Body of pancreas (tissue), 4 donors: ENCODE measurements around the gene PRKG1. TPM values are rescaled to one million over a fixed set of nuclear protein-coding genes. Genes with fewer than 3 reads are reported as not detected.

ENCODE experiments used
- ATAC-seq: fragments of 150-250 bp; one replicate; pipeline ENCODE4 v1.9.1; 2016
- DNase-seq, 4 donors: peaks; one replicate each; pipeline ENCODE4 v3.0.0-alpha.2; 2019
- H3K27ac ChIP-seq, 4 donors: fragments of 200-600 bp; sonication (generic); 1 replicate in 3 of 4; 2 replicates in 1 of 4; pipeline versions ENCODE4 v1.5.1 to v1.6.1; 2016 to 2019; ENCODE audit warnings: mild to moderate bottlenecking in 1 of 4, mixed read lengths in 1 of 4, moderate library complexity in 1 of 4
- H3K27me3 ChIP-seq, 2 donors: fragments of 200-600 bp; sonication (generic); one replicate each; pipeline ENCODE4 v1.6.0; 2016; ENCODE audit warnings: mild to moderate bottlenecking in 1 of 2
- H3K36me3 ChIP-seq, 2 donors: fragments of 200-600 bp; sonication (generic); replicated peaks in 1 of 2; 2 replicates each; pipeline ENCODE4 v1.5.1; 2016; ENCODE audit warnings: low read depth in 2 of 2; ENCODE audit not compliant: insufficient read depth in 1 of 2
- H3K4me1 ChIP-seq: fragments of 200-600 bp; sonication (generic); one replicate; pipeline ENCODE4 v1.6.0; 2016
- H3K4me3 ChIP-seq, 2 donors: fragments of 200-600 bp; sonication (generic); 1 replicate in 1 of 2; 2 replicates in 1 of 2; pipeline ENCODE4 v1.5.1; 2016 to 2019
- H3K9me3 ChIP-seq, 3 donors: fragments of 200-600 bp; sonication (generic); 1 replicate in 2 of 3; 2 replicates in 1 of 3; pipeline ENCODE4 v1.5.1; 2016
- CTCF ChIP-seq, 7 experiments: fragments of 450-650 bp in 4 of 7; fragments of 200-600 bp in 3 of 7; sonication (generic) in 3 of 7; IDR thresholded peaks; one replicate each; pipeline ENCODE4 v1.5.1; 2016 to 2019; ENCODE audit warnings: antibody characterized with exemption in 7 of 7
- POLR2A ChIP-seq, 3 donors: fragments of 450-650 bp; IDR thresholded peaks; one replicate each; pipeline ENCODE4 v1.6.1; 2016; ENCODE audit warnings: antibody characterized with exemption in 3 of 3, mild to moderate bottlenecking in 2 of 3
- WGBS, 2 donors: methylation state at CpG; one replicate each; pipeline ENCODE4 v1.1.5; 2017; 5-methylcytosine and 5-hydroxymethylcytosine counted together
- intact Hi-C: fragments of 100-400 bp; cut with DNase I; formaldehyde crosslinking; loops from one replicate; pipeline ENCODE4 v1.15.1; 2023
- total RNA-seq, 2 donors: library from RNA; depleted of rRNA; stranded (reverse); fragments of >200 nt; gene quantifications; one replicate each; pipeline ENCODE4 v1.1.0, GENCODE V29; 2016

The PRKG1 gene
- total RNA-seq, 2 donors from 2014 or later: 14.2 to 18.9 TPM

- H3K27me3 ChIP-seq: no peaks in the 10 kb centered on the region
- no peak for ATAC-seq
- DNase-seq: no peak
- WGBS, 2 donors: 87 to 94% methylated on average over 2 of the region's 2 CpGs
- TF ChIP-seq POLR2A (IDR thresholded peaks at IDR 0.05) (no peak), CTCF (IDR thresholded peaks at IDR 0.05) (no peak)
- no peak overlapping the region for H3K4me3 ChIP-seq
- peaks cover 7% of the 10 kb centered on the region for H3K4me1 ChIP-seq
- intact Hi-C loops: no loop called here
- H3K27ac ChIP-seq: no peak overlapping the region
- no peaks in the 10 kb centered on the region for H3K36me3 ChIP-seq
- H3K9me3 ChIP-seq: no peaks in the 10 kb centered on the region
Observed at GRCh38 chr10:51469686-51470085, 395.4 kb downstream of the PRKG1 start.

DNA sequence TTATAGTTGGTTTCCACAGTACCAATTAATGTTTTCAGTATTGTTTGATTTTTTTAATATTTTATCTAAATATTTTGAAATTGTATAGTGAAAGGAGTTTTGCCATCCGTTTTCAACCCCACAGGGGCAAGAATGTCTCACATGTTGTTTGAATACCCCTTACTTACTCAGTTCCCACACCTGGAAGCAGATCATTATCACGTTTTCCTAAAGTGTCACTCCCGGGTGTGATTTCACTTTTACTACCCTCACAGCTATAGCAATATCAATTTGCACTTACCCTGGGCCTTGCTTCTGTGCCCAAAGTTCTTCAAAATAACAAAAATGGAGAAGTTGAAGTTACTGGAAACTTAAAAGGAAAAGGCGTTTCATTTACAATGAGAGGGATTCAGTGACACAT is 397.0 kb downstream of the PRKG1 start:
- Histone ChIP-seq H3K4me1 (peaks cover 7% of the 10 kb centered on the region), H3K9me3 (no peaks in the 10 kb centered on the region), H3K27ac (no peak overlapping the region), H3K27me3 (no peaks in the 10 kb centered on the region), H3K36me3 (no peaks in the 10 kb centered on the region), H3K4me3 (no peak overlapping the region)
- 67 to 72% methylated on average over 4 of the region's 4 CpGs for WGBS, 2 donors
- no peak for DNase-seq
- TF ChIP-seq CTCF (IDR thresholded peaks at IDR 0.05): no peak
- TF ChIP-seq POLR2A (IDR thresholded peaks at IDR 0.05): no peak
- intact Hi-C loops: no loop called here
- ATAC-seq: no peak

GRCh38 chr10:51472154-51472553 is 397.9 kb downstream of the PRKG1 start:
- Histone ChIP-seq H3K27ac (no peak overlapping the region), H3K9me3 (no peaks in the 10 kb centered on the region), H3K4me1 (no peaks in the 10 kb centered on the region), H3K27me3 (no peaks in the 10 kb centered on the region), H3K36me3 (no peaks in the 10 kb centered on the region), H3K4me3 (no peak overlapping the region)
- intact Hi-C loops: no loop called here
- 26 to 92% methylated on average over 1 of the region's 1 CpG for WGBS, 2 donors
- TF ChIP-seq CTCF (IDR thresholded peaks at IDR 0.05) (no peak), POLR2A (IDR thresholded peaks at IDR 0.05) (no peak)
- DNase-seq (no peak), ATAC-seq (no peak)

- H3K27me3 ChIP-seq: no peaks in the 10 kb centered on the region
- H3K4me1 ChIP-seq: no peaks in the 10 kb centered on the region
- no peaks in the 10 kb centered on the region for H3K9me3 ChIP-seq
- TF ChIP-seq POLR2A (IDR thresholded peaks at IDR 0.05) (no peak), CTCF (IDR thresholded peaks at IDR 0.05) (no peak)
- H3K27ac ChIP-seq: no peak overlapping the region
- H3K4me3 ChIP-seq: no peak overlapping the region
- DNase-seq (no peak), ATAC-seq (no peak)
- no peaks in the 10 kb centered on the region for H3K36me3 ChIP-seq
- 90 to 96% methylated on average over 3 of the region's 3 CpGs for WGBS, 2 donors
- intact Hi-C loops: no loop called here
Observed at GRCh38 chr10:51479711-51480110, 405.4 kb downstream of the PRKG1 start.

GRCh38 chr10:51485668-51486067 is 411.4 kb downstream of the PRKG1 start:
- no peak for DNase-seq
- 92 to 94% methylated on average over 5 of the region's 5 CpGs for whole genome bisulfite sequencing, 2 donors

More at GRCh38 chr10:51485668-51486067, 411.4 kb downstream of the PRKG1 start:
- no peak overlapping the region for H3K27ac ChIP-seq
- ATAC-seq: no peak
- intact Hi-C loops: no loop called here
- no peaks in the 10 kb centered on the region for H3K4me1 ChIP-seq
- TF ChIP-seq POLR2A (IDR thresholded peaks at IDR 0.05) (no peak), CTCF (IDR thresholded peaks at IDR 0.05) (no peak)
- no peaks in the 10 kb centered on the region for H3K27me3 ChIP-seq
- H3K36me3 ChIP-seq: no peaks in the 10 kb centered on the region
- no peaks in the 10 kb centered on the region for H3K9me3 ChIP-seq
- no peak overlapping the region for H3K4me3 ChIP-seq
